Measurements from ENCODE around the gene MCM3AP. TPM values are rescaled to one million over a fixed set of nuclear protein-coding genes. Genes with fewer than 3 reads are reported as not detected.

Gene MCM3AP
- total RNA-seq, 1 donor from 2014 or later, result 72.4 TPM

DNA sequence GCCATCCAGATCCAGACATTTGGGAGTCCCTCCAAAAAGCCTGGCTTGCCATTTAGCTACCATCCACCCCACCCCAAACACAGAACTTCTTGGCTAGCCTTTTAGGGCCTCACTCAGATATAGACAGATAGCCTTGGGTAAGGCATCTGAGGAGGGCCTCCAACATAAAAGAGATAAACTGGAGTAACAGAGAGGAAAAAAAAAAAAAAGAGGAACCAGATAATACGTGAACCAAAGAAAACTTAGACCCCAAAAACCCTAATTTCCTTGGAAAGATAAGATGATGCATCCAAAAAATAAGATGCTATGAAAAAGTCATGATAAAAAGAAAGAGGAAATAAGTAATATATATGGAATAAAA is 37.0 kb downstream of the MCM3AP start:
- TF ChIP-seq EZH2phosphoT487 (IDR thresholded peaks at IDR 0.05), result no peak
- no peak for TF ChIP-seq EZH2 (IDR thresholded peaks at IDR 0.05)
- TF ChIP-seq, protein P1, sequence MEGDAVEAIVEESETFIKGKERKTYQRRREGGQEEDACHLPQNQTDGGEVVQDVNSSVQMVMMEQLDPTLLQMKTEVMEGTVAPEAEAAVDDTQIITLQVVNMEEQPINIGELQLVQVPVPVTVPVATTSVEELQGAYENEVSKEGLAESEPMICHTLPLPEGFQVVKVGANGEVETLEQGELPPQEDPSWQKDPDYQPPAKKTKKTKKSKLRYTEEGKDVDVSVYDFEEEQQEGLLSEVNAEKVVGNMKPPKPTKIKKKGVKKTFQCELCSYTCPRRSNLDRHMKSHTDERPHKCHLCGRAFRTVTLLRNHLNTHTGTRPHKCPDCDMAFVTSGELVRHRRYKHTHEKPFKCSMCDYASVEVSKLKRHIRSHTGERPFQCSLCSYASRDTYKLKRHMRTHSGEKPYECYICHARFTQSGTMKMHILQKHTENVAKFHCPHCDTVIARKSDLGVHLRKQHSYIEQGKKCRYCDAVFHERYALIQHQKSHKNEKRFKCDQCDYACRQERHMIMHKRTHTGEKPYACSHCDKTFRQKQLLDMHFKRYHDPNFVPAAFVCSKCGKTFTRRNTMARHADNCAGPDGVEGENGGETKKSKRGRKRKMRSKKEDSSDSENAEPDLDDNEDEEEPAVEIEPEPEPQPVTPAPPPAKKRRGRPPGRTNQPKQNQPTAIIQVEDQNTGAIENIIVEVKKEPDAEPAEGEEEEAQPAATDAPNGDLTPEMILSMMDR (IDR thresholded peaks at IDR 0.05), result no peak
- Histone ChIP-seq H3K4me2 (no peak overlapping the region), H3K27me3 (no peaks in the 10 kb centered on the region), H3K79me2 (ENCODE audit: low read depth) (no peaks in the 10 kb centered on the region), H3K9ac (no peak overlapping the region), H3K27ac (no peak overlapping the region), H4K20me1 (ENCODE audit: low read depth) (no peaks in the 10 kb centered on the region), H3F3A (ENCODE audit: low read depth) (no peaks in the 10 kb centered on the region), H3K9me3 (ENCODE audit: low read depth) (no peaks in the 10 kb centered on the region), H3K4me1 (no peaks in the 10 kb centered on the region), H3K4me3 (no peak overlapping the region), H3K36me3 (peaks cover 18% of the 10 kb centered on the region), H2AFZ (replicated peaks) (no peak overlapping the region)
- Mint-ChIP-seq H3K9me3 (no peaks in the 10 kb centered on the region), H3K4me1 (no peaks in the 10 kb centered on the region), H3K27me3 (ENCODE audit: insufficient read depth, low read depth) (peaks cover 3% of the 10 kb centered on the region), H3K4me3 (no peak overlapping the region), H3K27ac (no peak overlapping the region), H3K36me3 (peaks cover 37% of the 10 kb centered on the region)
- DNase-seq (ENCODE audit: low spot score), result no peak

DNA sequence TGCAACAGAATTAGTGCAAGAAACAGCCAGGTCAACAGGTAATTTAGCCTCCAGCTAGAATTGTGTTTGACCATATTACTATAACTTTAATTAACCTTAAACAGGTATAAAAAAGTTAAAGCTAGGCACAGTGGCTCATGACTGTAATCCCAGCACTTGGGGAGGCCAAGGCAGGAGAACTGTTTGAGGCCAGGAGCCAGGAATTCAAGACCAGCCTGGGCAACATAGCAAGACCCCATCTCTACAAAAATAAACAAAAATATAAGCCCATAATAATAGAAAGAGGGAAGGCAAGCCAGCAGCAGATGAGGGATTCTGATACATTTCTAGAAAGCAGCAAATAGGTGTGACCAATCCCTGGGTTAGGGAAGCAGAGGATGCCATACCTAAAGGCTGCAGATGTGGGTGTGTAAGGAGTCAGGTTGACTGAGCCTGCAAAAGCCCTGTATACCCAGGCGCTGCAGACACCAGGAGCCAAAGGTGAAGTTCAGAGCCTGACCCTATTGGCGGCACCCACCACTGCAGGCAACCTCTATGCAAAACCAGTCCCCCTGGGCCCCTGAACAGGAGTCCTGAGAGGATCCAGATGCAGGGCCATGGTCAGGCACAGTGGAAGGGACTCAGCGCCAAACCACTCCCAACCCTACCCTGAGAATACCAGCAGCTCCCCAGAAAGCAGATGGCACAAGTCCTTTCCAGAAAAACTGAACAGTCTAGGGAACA is 37.6 kb downstream of the MCM3AP start:
- Mint-ChIP-seq H3K4me3 (no peak overlapping the region), H3K27me3 (ENCODE audit: insufficient read depth, low read depth) (peaks cover 3% of the 10 kb centered on the region), H3K4me1 (no peaks in the 10 kb centered on the region), H3K27ac (no peak overlapping the region), H3K36me3 (peaks cover 38% of the 10 kb centered on the region), H3K9me3 (no peaks in the 10 kb centered on the region)
- Histone ChIP-seq H3K4me3 (no peak overlapping the region), H3K9me3 (ENCODE audit: low read depth) (no peaks in the 10 kb centered on the region), H3K36me3 (peaks cover 18% of the 10 kb centered on the region), H4K20me1 (ENCODE audit: low read depth) (no peaks in the 10 kb centered on the region), H3K4me1 (no peaks in the 10 kb centered on the region), H3K27me3 (no peaks in the 10 kb centered on the region), H2AFZ (replicated peaks) (no peak overlapping the region), H3F3A (ENCODE audit: low read depth) (no peaks in the 10 kb centered on the region), H3K27ac (no peak overlapping the region), H3K4me2 (no peak overlapping the region), H3K9ac (no peak overlapping the region), H3K79me2 (ENCODE audit: low read depth) (no peaks in the 10 kb centered on the region)
- no peak for TF ChIP-seq EZH2 (IDR thresholded peaks at IDR 0.05)
- TF ChIP-seq, protein P1 (IDR thresholded peaks at IDR 0.05), result no peak
- no peak for TF ChIP-seq EZH2phosphoT487 (IDR thresholded peaks at IDR 0.05)
- no peak for DNase-seq (ENCODE audit: low spot score)

DNA sequence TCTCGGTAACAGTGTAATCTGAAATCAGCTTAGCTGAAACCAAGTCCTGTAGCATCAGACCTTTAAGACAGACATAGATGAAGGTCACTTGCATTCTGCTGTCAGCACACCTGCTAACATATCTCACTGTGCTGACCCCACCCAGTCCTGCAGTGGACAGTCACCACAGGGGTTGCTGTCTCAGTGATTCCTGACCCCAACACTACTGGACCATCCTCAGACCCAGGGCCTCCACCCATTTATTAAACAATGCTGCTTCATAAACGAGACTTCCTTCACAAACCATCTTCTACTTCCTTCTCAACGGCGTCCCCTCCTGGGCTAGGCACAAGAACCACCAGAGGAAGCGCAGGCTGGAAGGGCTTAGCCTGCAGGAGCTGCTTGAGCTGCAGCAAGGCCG is 39.1 kb downstream of the MCM3AP start:
- no peak overlapping the region for H3K27ac ChIP-seq
- no peak overlapping the region for H3K9ac ChIP-seq
- H3K4me3 Mint-ChIP-seq, result no peak overlapping the region
- peaks cover 3% of the 10 kb centered on the region for H3K27me3 Mint-ChIP-seq (ENCODE audit: insufficient read depth, low read depth)
- peaks cover 22% of the 10 kb centered on the region for H3K36me3 ChIP-seq
- no peaks in the 10 kb centered on the region for H3K4me1 ChIP-seq
- no peak for DNase-seq (ENCODE audit: low spot score)
- H4K20me1 ChIP-seq (ENCODE audit: low read depth), result no peaks in the 10 kb centered on the region
- no peak overlapping the region for H2AFZ ChIP-seq (replicated peaks)
- no peaks in the 10 kb centered on the region for H3K9me3 ChIP-seq (ENCODE audit: low read depth)
- H3K9me3 Mint-ChIP-seq, result no peaks in the 10 kb centered on the region
- H3K4me1 Mint-ChIP-seq, result no peaks in the 10 kb centered on the region
- H3K27me3 ChIP-seq, result no peaks in the 10 kb centered on the region
- no peak overlapping the region for H3K27ac Mint-ChIP-seq
- H3K36me3 Mint-ChIP-seq, result peaks cover 43% of the 10 kb centered on the region
- H3K4me3 ChIP-seq, result no peak overlapping the region
- H3K79me2 ChIP-seq (ENCODE audit: low read depth), result no peaks in the 10 kb centered on the region
- H3F3A ChIP-seq (ENCODE audit: low read depth), result no peaks in the 10 kb centered on the region
- no peak for TF ChIP-seq EZH2phosphoT487 (IDR thresholded peaks at IDR 0.05)
- no peak for TF ChIP-seq EZH2 (IDR thresholded peaks at IDR 0.05)
- TF ChIP-seq, protein P1 (IDR thresholded peaks at IDR 0.05), result no peak
- H3K4me2 ChIP-seq, result no peak overlapping the region
